Measurements from ENCODE around the gene WDR5.

The WDR5 gene

DNA sequence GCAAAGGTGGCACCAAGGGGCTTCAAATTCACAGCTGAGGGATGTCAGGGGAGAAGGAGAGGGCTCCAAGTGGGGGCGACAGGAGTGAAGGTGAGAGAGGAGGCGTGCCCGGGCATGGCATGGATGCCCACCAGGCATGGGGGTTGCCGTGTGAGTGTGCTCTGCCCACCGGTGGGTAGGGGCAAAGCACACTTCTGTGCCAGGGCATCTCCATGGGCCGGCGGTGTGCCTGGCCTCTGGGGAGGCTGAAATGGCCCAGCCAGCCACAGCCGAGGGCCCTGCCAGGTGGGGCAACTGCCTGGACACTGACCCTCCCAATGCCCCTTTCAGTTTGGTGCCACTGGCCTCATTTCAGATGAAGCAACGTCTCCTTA is 42.5 kb downstream of the WDR5 start:
- H3K4me3 ChIP-seq (ENCODE audit: low read length): no peak overlapping the region
- DNase-seq (ENCODE audit: low read depth): no peak
- TF ChIP-seq, protein P1, sequence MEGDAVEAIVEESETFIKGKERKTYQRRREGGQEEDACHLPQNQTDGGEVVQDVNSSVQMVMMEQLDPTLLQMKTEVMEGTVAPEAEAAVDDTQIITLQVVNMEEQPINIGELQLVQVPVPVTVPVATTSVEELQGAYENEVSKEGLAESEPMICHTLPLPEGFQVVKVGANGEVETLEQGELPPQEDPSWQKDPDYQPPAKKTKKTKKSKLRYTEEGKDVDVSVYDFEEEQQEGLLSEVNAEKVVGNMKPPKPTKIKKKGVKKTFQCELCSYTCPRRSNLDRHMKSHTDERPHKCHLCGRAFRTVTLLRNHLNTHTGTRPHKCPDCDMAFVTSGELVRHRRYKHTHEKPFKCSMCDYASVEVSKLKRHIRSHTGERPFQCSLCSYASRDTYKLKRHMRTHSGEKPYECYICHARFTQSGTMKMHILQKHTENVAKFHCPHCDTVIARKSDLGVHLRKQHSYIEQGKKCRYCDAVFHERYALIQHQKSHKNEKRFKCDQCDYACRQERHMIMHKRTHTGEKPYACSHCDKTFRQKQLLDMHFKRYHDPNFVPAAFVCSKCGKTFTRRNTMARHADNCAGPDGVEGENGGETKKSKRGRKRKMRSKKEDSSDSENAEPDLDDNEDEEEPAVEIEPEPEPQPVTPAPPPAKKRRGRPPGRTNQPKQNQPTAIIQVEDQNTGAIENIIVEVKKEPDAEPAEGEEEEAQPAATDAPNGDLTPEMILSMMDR (IDR thresholded peaks at IDR 0.05; ENCODE audit: insufficient read depth, low read depth, low read length, missing control alignments): no peak

DNA sequence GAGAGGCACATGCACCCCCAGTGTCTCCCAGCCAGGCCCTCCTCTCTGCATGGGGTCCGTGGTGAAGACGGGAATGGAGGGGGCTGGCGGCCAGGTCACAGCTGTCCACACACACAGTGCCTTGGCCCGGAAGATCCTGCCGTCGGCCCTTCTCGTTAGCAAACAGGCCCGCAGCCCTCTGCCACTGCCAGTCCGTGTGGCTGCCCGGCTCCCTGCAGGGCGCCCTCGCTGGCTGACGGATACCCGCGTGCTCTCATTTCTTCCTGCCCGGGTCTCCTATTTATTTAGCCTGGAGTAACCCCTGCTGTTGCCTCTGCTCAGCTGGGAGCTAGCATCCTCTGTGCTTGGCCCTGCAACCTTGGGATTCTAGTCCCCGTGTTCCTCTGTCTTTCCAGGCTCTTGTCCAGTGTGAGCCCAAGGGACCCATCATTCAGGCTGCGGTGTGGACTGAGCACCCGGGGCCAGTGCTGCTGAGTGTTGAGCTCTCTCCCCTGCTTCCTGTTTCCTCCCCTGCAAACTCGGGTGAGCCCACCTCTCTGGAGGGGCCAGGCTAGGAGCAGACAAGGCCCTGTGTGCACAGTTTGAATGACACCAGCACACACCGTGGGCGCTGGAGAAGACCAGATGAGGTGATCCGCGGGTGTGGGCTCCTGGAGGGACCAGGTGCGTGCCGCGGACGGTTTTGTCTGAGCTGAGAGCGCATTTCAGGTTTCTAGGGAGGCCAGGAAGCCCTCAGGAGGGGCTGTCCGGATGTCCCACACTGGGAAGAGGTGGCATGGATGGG is 43.1 kb downstream of the WDR5 start:
- no peak overlapping the region for H3K4me3 ChIP-seq (ENCODE audit: low read length)
- TF ChIP-seq, protein P1 (IDR thresholded peaks at IDR 0.05; ENCODE audit: insufficient read depth, low read depth, low read length, missing control alignments): no peak
- DNase-seq (ENCODE audit: low read depth): no peak

DNA sequence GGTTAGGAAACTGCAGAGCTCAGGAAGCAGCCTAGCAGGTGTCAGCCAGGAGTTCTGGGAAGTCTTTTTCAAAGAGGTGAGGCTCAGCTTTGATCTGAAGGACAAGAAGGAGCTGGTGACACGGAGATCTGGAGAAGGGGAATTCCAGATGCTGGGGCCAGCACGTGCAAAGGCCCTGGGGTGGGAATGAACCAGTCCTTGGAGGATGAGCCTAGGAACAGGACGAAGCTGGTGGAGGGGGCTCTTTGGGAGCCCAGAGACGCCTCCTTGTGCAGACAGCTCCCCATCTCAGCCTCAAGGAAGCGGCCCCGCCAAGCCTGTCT is 43.7 kb downstream of the WDR5 start:
- DNase-seq (ENCODE audit: low read depth): no peak
- TF ChIP-seq, protein P1 (IDR thresholded peaks at IDR 0.05; ENCODE audit: insufficient read depth, low read depth, low read length, missing control alignments): no peak
- H3K4me3 ChIP-seq (ENCODE audit: low read length): no peak overlapping the region

DNA sequence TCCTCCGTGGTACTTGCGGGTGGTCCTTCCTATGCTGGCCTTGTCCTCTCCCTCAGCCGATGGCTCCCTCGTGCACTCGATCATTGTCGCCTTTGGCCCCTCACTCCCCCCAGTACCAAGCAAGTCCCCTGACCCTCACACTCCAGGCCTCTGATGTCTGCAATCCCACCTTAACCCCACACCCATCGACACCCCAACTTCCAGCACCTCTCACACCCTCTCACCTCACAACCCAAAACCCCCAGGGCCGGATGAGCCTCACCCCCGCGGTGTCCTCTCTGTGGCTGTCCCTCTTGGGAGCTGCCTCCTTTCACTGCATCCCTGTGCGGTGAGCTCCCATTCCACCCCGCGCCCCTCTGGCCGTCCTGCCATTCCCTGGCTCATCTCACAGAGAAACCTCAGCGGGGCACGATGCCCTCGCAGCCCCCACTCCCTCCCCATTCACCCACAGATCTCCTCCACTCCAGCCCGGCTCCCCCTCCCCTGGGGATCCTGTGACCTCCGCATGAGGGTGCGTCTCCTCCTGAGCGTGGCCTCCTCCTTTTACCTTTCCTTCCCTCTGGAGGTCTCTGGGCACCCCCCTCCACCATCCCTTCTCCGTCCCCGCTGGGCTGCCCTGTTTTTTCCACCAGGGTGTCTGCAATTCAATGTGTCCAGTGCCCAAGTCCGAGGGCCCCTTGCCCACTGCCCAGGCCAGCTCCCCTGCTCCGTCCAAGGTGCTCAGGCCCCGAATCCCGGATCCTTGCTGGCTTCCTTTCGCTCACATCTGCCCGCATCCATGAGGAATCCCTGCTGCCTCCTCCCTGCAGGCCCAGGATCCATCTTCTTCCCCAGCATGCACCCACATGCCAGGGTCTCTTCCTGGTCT is 44.3 kb downstream of the WDR5 start:
- TF ChIP-seq, protein P1 (IDR thresholded peaks at IDR 0.05; ENCODE audit: insufficient read depth, low read depth, low read length, missing control alignments): no peak
- no peak for DNase-seq (ENCODE audit: low read depth)

DNA sequence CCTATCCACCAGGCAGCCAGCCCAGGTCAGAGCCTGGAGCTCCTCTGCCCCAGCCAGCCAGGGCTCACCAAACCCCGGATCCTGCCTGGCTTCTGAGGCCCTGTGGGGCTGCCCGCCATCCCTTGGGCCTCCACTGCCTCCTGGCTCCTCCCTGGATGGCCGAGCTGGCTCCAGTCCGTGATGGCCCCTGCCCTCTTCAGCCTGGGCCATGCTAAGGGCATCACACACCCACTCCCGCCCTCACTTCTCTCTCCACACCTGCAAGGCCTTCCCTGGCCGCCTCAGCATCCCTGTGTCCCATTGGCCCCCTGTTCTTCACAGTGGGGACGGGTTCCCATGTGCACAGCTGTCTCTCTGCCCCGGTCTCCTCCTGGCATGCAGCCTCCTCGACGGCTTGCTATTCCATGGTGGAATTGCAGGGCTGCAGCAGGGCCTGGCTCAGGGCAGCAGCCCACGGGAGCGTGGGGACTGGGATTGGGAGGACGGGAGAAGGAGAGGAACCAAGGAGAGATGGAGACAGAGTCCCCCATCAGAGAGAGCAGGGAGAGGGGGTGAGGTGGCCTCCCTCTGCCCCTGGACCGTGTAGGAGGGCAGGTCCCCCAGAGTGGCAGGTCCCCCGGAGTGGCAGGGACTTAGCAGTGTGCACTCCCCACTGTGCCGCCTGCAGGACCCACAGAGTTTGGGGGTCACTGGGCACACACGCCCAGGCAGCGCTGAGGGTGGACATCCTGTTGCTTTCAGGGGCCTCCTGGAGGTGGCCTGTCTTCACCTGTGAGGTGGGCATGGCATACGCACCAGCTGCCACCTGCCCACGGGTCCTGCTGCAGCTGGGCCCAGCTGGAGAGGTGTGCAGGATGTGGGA is 45.1 kb downstream of the WDR5 start:
- DNase-seq (ENCODE audit: low read depth): no peak
- TF ChIP-seq, protein P1 (IDR thresholded peaks at IDR 0.05; ENCODE audit: insufficient read depth, low read depth, low read length, missing control alignments): no peak
- H3K4me3 ChIP-seq (ENCODE audit: low read length): no peak overlapping the region

More for the DNA sequence above, 44.3 kb downstream of the WDR5 start:
- H3K4me3 ChIP-seq (ENCODE audit: low read length): no peak overlapping the region

DNA sequence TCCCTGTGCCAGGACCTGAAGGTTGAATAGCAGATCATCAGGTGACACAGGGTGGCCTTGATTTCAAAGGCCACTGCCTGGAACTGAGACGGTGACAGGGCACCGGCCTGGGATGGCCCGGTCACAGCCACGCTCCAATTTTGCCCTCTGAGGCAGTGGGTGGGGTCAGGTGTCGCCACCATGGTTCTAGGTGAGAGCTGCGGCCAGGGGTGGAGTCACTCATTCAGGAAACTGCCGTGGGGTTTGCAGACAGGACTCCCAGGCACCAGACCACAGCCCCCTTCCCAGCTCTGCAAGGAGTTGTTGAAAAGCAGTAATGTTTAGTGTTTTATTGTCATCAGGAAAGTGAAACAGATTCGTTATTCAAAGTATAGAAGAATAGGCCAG is 45.8 kb downstream of the WDR5 start:
- TF ChIP-seq, protein P1 (IDR thresholded peaks at IDR 0.05; ENCODE audit: insufficient read depth, low read depth, low read length, missing control alignments): no peak
- H3K4me3 ChIP-seq (ENCODE audit: low read length): no peak overlapping the region
- no peak for DNase-seq (ENCODE audit: low read depth)

Measured in epithelial cell of esophagus (primary cell).